Naive thymus-derived CD8-positive, alpha-beta T cell (primary cell): ENCODE data around the gene KANSL3. TPM values are rescaled to one million over a fixed set of nuclear protein-coding genes. Genes with fewer than 3 reads are reported as not detected.

Source experiments
- ATAC-seq, 2 donors: fragments of 150-1000 bp; cut with Tn5 transposase in 1 of 2; sonication (Bioruptor Pico), chemical (Tn5 transposase) in 1 of 2; 1 replicate in 1 of 2; 2 replicates in 1 of 2; pipeline ENCODE4 v1.10.0; 2021; ENCODE audit warnings: mild to moderate bottlenecking in 2 of 2, moderate library complexity in 2 of 2
- POLR2A ChIA-PET: fragments of 350-600 bp; sonication (Branson Sonifier 250); formaldehyde crosslinking; loops from one replicate; lab custom pipeline; 2021; ENCODE audit warnings: antibody characterized with exemption; lab: Charles Lee
- DNase-seq, 10 donors: peaks; one replicate each; pipeline versions ENCODE4 v3.0.0 to v3.0.0-alpha.2; 2020 to 2022
- H3K27ac Mint-ChIP-seq, 10 donors: one replicate each; pipeline ENCODE4 v1.8.0; 2020 to 2022; ENCODE audit warnings: mild to moderate bottlenecking in 10 of 10, mixed read lengths in 10 of 10, moderate library complexity in 4 of 10, inconsistent platforms in 1 of 10
- H3K27me3 Mint-ChIP-seq, 5 donors: one replicate each; pipeline ENCODE4 v1.8.0; 2021 to 2022; ENCODE audit warnings: mixed read lengths in 5 of 5
- H3K36me3 Mint-ChIP-seq, 3 donors: one replicate each; pipeline ENCODE4 v1.8.0; 2020 to 2022; ENCODE audit warnings: mixed read lengths in 3 of 3, mild to moderate bottlenecking in 2 of 3, inconsistent platforms in 1 of 3
- H3K4me1 Mint-ChIP-seq, 4 donors: one replicate each; pipeline ENCODE4 v1.8.0; 2021 to 2022; ENCODE audit warnings: mixed read lengths in 4 of 4
- H3K4me3 Mint-ChIP-seq, 10 donors: one replicate each; pipeline ENCODE4 v1.8.0; 2020 to 2022; ENCODE audit warnings: mild to moderate bottlenecking in 10 of 10, mixed read lengths in 10 of 10, moderate library complexity in 6 of 10, inconsistent platforms in 1 of 10
- H3K9me3 Mint-ChIP-seq, 9 donors: one replicate each; pipeline ENCODE4 v1.8.0; 2020 to 2022; ENCODE audit warnings: mixed read lengths in 9 of 9, mild to moderate bottlenecking in 3 of 9, inconsistent platforms in 1 of 9, moderate library complexity in 1 of 9
- polyA plus RNA-seq, 3 donors: library from polyadenylated mRNA; unstranded; fragments of 300-500 nt; fragmentation: Illumina TruSeq; gene quantifications; one replicate each; pipeline ENCODE4 v1.2.3, GENCODE V29; 2021
- total RNA-seq, 8 experiments: library from RNA in 2 of 8; stranded (reverse) in 2 of 8; gene quantifications; one replicate each; pipeline ENCODE4 v1.2.3 and lab custom pipeline; 2021 to 2026

The KANSL3 gene
- total and polyA plus RNA-seq, 5 experiments from 2014 or later = 8.3 to 61.8 (median 18.2) TPM

DNA sequence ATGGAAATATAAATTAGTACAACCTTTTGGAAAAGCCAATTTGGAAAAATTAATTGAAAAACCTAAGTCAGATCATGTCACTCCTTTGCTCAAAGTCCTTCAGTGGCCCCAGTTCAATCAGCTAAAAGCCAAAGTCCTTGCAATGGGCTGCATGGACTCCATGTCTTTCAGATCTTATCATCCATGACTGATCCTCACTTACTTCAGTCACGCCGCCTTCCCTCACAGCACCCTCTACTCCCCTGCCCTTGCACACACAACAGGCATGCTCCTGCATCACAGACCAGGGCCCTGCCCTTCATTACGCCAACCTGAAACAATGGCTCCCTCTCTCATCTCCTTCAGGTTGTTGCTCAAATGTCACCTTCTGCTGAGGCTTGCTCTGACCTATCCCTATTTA lies 15.6 kb downstream of the KANSL3 start:
- H3K4me1 Mint-ChIP-seq = peaks cover 10 to 20% (median 15%) of the 10 kb centered on the region in 4 donors
- no peaks in the 10 kb centered on the region for H3K9me3 Mint-ChIP-seq
- no peaks in the 10 kb centered on the region for H3K27me3 Mint-ChIP-seq
- ATAC-seq (no peak), DNase-seq (no peak)
- H3K36me3 Mint-ChIP-seq = peaks cover 0 to 74% (median 6%) of the 10 kb centered on the region in 3 donors
- peak overlapping the region in 4 of 10 donors; percentile 1 to 82 (median 40) for H3K27ac Mint-ChIP-seq
- no peak overlapping the region for H3K4me3 Mint-ChIP-seq
- POLR2A ChIA-PET = no interaction called here

DNA sequence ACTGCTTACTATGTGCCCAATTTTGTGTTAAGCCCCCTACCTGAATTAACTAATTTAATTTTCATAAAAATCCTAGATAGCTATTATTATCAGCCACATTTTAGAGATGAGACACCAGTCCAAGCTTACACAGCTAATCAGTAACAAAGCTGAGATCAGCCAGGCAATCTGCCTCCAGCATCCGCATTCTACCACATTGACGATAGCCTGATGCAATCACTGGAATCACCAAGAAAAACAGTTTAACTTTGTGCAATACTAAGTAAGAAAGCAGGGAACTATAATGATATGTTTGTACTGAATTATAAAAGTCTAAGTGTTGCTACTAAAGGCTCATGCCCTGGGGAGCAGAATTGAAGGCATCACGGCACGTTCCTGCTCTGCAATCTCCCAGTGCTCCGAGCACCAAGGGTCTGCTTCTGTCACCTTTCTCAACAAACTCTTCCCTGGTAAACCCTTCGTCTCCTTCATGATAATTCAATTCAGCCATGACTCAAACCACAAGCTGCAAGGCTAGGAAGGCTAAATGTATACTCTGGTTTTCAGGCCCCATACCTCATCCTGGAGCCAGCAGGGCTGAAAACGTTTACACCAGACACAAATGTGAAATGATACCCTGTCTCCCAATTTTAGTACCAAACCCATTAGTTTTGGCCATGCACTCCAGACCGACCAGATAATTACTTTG lies 19.4 kb downstream of the KANSL3 start:
- Mint-ChIP-seq H3K27ac (peak overlapping the region in 1 of 10 donors; percentile 61), H3K27me3 (no peaks in the 10 kb centered on the region), H3K4me3 (no peak overlapping the region), H3K36me3 (peaks cover 0 to 70% (median 5%) of the 10 kb centered on the region in 3 donors), H3K4me1 (peaks cover 11 to 23% (median 20%) of the 10 kb centered on the region in 4 donors), H3K9me3 (no peaks in the 10 kb centered on the region)
- DNase-seq (no peak), ATAC-seq (no peak)
- POLR2A ChIA-PET = no interaction called here

DNA sequence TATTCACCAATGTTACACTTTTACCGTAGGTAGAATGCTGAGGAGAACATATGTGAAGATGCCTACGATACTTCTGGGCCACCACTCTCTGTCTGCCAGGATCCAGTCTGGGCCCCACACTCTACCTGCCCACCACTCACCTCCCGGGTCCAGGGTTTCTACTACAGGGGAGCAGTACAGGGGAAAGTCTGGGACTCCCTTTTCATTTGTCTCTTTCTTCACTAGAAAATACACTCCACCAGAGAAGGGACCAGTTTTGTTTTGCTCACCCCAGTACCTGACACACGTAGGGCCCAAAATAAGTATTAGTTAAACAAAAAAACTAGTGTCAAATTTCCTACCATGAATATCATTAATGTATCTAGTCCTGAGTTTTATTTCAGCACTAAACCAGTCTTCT lies 21.1 kb downstream of the KANSL3 start:
- H3K27ac Mint-ChIP-seq = peak overlapping the region in 4 of 10 donors; percentile 27 to 43 (median 38)
- no peak overlapping the region for H3K4me3 Mint-ChIP-seq
- H3K9me3 Mint-ChIP-seq = no peaks in the 10 kb centered on the region
- H3K4me1 Mint-ChIP-seq = peaks cover 9 to 22% (median 15%) of the 10 kb centered on the region in 4 donors
- ATAC-seq = no peak
- POLR2A ChIA-PET = no interaction called here
- no peaks in the 10 kb centered on the region for H3K27me3 Mint-ChIP-seq
- no peak for DNase-seq
- H3K36me3 Mint-ChIP-seq = peaks cover 0 to 72% (median 12%) of the 10 kb centered on the region in 3 donors

DNA sequence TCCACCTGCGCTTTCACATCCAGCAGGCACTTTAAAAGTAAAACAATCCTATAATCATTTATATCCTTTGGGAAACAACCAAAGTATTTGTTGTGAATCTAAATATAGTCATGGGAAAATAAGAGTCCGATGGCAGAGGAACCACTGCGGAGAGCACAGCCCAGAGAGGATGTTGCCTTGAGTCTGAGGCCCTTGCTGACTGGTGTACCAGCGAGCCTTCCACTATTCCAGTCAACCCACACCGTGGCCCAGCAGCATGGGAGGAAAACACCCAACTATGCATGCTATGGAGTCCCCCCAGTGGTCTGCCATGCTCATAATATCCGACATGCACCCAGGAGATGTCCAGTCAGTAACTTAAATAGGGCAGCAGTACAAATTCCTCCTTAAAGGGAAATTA lies 21.6 kb downstream of the KANSL3 start:
- POLR2A ChIA-PET = no interaction called here
- Mint-ChIP-seq H3K9me3 (no peaks in the 10 kb centered on the region), H3K27ac (no peak overlapping the region), H3K27me3 (no peaks in the 10 kb centered on the region), H3K4me3 (no peak overlapping the region), H3K36me3 (peaks cover 0 to 76% (median 13%) of the 10 kb centered on the region in 3 donors), H3K4me1 (peaks cover 9 to 22% (median 15%) of the 10 kb centered on the region in 4 donors)
- ATAC-seq (no peak), DNase-seq (no peak)

DNA sequence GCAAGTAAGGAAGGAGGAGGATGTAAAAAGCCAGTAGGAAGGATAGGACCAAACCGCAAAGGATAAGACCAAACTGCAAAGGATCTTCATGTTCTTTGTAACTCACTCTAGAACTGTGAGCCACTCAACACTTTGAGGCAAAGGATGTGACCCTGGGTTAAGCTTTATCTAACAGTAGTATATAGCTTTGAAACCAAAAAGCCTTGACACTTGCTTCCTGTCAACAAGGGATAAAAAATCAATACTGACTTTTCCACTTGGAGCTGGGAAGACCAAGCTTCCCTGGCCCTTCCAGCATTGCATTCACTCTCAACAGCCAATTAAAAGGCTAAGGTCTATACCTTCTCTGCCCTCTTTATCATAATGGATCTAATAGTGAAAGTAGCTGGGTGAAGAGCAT lies 22.0 kb downstream of the KANSL3 start:
- Mint-ChIP-seq H3K27ac (peak overlapping the region in 3 of 10 donors; percentile 2 to 53 (median 43)), H3K36me3 (peaks cover 0 to 77% (median 16%) of the 10 kb centered on the region in 3 donors)

DNA sequence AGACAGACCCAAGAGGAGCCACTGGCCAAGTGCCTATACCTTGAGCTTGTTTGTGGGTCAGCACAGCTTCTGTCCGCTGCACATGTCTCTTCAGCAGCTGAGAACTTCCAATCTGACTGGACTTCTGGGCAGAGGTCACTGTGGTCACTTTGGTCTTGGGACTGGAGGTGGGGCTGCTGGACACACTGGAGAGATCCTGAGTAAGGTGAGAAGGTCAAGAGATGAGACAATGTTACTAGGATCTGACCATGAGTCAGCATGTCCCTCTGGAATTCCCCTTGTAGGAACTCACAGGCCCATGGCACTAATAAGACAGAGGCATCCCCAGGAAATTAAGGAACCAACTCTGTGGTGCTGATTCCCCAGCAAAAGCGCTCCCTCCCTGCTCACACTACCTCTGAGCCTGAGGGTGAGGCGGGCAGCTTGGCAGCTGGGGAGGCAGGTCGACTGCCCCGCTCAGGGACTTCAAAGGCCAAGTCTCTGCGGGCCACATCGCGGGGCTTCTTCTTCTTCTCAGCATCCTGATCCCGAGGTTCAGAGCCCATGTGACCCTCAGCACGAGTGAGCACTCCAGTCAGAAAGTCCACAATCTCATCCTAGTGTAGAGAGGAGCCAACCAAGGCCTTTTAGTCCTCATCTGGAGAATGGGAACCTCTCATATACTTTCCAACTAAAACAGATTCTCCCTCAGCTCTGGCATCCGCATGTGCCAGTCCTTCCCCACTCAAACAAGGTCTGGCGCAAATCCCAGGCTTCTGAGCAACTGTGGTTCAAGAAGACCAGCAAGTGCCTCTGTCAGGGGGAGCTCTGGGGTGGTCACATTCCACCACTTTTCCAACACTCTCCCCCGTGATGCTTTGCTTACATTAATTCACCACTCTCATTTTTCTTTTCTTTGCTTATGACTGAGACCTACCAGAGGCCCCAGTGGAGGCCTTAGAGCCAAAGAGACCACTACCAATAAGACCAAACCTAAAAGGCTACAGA lies 29.4 kb downstream of the KANSL3 start:
- H3K9me3 Mint-ChIP-seq = no peaks in the 10 kb centered on the region
- no peaks in the 10 kb centered on the region for H3K27me3 Mint-ChIP-seq
- H3K36me3 Mint-ChIP-seq = peaks cover 0 to 94% (median 57%) of the 10 kb centered on the region in 3 donors
- peak overlapping the region in 2 of 10 donors; percentile 29 to 64 for H3K27ac Mint-ChIP-seq
- no peak overlapping the region for H3K4me3 Mint-ChIP-seq
- H3K4me1 Mint-ChIP-seq = peaks cover 0 to 14% (median 4%) of the 10 kb centered on the region in 4 donors
- POLR2A ChIA-PET = interaction anchor here (0.6 to 1.4 kb wide), 2 partner anchors 29 to 53 kb away, joined by 3 to 5 read pairs; partner anchors contain the start of gene KANSL3
- ATAC-seq (no peak), DNase-seq (no peak)

More for the DNA sequence above, 22.0 kb downstream of the KANSL3 start:
- Mint-ChIP-seq H3K27me3 (no peaks in the 10 kb centered on the region), H3K4me3 (no peak overlapping the region), H3K9me3 (no peaks in the 10 kb centered on the region), H3K4me1 (peaks cover 9 to 22% (median 15%) of the 10 kb centered on the region in 4 donors)
- POLR2A ChIA-PET = no interaction called here
- ATAC-seq (no peak), DNase-seq (no peak)

DNA sequence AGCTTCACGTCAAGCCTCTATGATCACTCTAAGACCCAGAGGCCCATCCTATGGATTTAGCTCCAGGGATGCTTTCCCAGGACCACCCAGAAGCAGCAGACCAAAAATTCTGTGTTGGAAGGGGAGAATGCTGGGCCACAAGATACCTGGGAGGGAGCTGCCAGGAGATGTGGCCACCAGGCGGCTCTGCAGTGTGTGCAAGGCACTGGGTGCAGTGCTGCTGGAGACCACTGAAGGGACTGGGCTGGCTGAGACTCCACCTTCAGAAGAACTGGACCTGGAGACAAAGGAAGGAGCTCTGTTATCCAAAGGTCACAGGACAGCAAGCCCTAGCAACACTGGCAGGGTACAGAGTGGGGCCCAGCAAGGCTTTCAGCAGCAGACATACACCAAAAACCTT lies 34.0 kb downstream of the KANSL3 start:
- Mint-ChIP-seq H3K27me3 (no peaks in the 10 kb centered on the region), H3K4me3 (no peak overlapping the region), H3K36me3 (peaks cover 0 to 97% (median 43%) of the 10 kb centered on the region in 3 donors), H3K9me3 (no peaks in the 10 kb centered on the region), H3K27ac (peak overlapping the region in 1 of 10 donors; percentile 52), H3K4me1 (peaks cover 0 to 14% (median 8%) of the 10 kb centered on the region in 4 donors)
- DNase-seq (no peak), ATAC-seq (no peak)
- POLR2A ChIA-PET = no interaction called here

DNA sequence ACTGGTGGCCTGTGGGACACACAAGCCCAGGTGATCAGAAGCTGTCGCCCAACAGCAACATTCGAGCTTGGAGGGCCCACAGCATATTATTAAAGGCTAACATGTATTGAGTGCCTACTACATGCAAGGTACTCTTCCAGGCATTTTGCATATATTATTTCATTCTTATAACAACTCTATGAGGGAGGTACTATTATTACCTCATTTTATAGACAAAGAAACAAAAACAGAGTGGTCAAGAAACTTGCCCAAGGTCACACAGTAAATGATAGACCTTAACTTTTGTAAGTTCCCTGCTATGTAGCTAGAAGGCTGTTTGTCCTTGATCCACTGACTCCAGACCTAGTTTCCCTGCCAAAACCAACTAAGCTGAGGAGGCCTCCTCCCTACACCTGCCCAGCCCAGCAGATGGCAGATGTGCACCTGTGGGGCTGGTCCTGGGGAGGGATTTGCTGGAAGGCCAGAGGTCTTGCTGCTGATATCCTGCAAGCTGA lies 35.7 kb downstream of the KANSL3 start:
- H3K27ac Mint-ChIP-seq = no peak overlapping the region

DNA sequence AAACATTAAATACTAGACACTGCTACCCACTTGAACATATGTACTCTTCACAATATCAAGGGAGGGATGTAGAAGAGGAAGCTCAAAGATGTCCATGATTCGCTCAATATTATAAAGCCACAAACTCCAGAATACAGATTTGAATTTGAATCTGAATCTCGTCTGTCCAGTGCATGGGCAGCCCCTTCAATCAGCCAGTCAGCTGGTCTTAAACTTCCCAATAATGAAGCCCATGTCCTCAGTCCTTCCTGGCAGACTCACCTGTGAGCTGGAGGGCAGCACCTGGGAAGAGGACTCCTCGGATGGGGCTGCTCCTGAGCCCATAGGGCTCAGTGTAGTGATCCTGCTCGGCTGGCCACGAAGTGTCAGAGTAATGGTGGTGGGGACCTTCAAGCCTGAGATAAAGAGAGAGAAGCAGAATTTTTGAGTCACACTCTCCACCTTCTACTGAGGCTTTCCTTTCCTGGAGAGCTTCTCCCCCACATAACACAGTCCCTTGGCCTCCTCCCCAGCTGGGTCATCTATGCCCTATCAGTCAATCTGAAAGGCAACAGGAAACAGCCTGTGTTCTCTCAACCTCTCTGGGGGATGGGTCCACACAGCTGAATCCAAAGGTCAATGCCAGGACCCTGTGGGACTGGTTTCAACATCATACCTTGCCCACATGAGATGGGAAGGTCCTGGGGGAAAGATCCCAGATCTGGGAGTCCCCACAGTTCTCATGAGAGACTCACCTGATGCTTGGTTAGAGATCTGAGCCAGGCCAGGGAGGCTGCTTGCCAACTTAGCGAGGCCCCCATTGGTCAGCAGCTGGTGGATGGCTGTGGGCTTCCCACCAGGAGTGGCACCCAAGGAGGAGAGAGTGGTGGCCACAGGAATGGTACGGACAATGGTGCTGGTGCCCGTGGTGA lies 36.5 kb downstream of the KANSL3 start:
- peaks cover 0 to 7% (median 5%) of the 10 kb centered on the region in 4 donors for H3K4me1 Mint-ChIP-seq
- DNase-seq = no peak
- H3K9me3 Mint-ChIP-seq = no peaks in the 10 kb centered on the region
- no peak overlapping the region for H3K4me3 Mint-ChIP-seq
- no peaks in the 10 kb centered on the region for H3K27me3 Mint-ChIP-seq
- ATAC-seq = no peak
- POLR2A ChIA-PET = interaction anchor here (1.4 kb wide), 1 partner anchor 159 kb away, joined by 3 read pairs; the partner anchor contains the start of gene CNNM4
- peak overlapping the region in 5 of 10 donors; percentile 34 to 86 (median 37) for H3K27ac Mint-ChIP-seq
- peaks cover 4 to 94% (median 26%) of the 10 kb centered on the region in 3 donors for H3K36me3 Mint-ChIP-seq

More for the DNA sequence above, 35.7 kb downstream of the KANSL3 start:
- peaks cover 0 to 11% (median 7%) of the 10 kb centered on the region in 4 donors for H3K4me1 Mint-ChIP-seq
- no peaks in the 10 kb centered on the region for H3K9me3 Mint-ChIP-seq
- POLR2A ChIA-PET = interaction anchor here (1.4 kb wide), 1 partner anchor 158 kb away, joined by 3 read pairs; the partner anchor contains the start of gene CNNM4
- no peak overlapping the region for H3K4me3 Mint-ChIP-seq
- peaks cover 4 to 94% (median 31%) of the 10 kb centered on the region in 3 donors for H3K36me3 Mint-ChIP-seq
- DNase-seq (peak in 1 of 10 donors; percentile 69), ATAC-seq (peak in 1 of 2 donors; percentile 50)
- H3K27me3 Mint-ChIP-seq = no peaks in the 10 kb centered on the region

DNA sequence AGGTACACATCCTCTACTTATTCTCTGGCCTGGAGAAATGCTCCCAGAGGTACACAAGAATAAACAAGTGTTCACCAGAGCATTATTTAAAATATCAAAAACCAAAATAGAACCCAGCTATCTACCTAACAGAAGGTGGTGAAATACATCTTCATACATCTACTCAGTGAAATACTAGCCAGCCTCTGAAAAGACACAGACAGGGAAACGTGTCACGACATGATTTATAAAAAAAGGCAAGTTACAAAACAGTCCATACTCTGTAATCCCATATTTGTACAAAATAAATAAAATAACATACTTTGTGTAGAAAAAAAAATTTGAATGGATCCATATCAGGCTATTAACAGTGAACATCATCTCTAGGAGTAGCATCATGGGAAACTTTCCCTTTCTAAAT lies 38.2 kb downstream of the KANSL3 start:
- Mint-ChIP-seq H3K4me1 (peaks cover 5 to 14% (median 11%) of the 10 kb centered on the region in 4 donors), H3K27me3 (no peaks in the 10 kb centered on the region), H3K36me3 (peaks cover 4 to 89% (median 18%) of the 10 kb centered on the region in 3 donors), H3K4me3 (no peak overlapping the region), H3K27ac (peak overlapping the region in 2 of 10 donors; percentile 4 to 69), H3K9me3 (no peaks in the 10 kb centered on the region)
- DNase-seq (no peak), ATAC-seq (no peak)
- POLR2A ChIA-PET = interaction anchor here (0.6 to 0.7 kb wide), 2 partner anchors 55 to 278 kb away, joined by 3 to 4 read pairs; no protein-coding TSS in a partner anchor

DNA sequence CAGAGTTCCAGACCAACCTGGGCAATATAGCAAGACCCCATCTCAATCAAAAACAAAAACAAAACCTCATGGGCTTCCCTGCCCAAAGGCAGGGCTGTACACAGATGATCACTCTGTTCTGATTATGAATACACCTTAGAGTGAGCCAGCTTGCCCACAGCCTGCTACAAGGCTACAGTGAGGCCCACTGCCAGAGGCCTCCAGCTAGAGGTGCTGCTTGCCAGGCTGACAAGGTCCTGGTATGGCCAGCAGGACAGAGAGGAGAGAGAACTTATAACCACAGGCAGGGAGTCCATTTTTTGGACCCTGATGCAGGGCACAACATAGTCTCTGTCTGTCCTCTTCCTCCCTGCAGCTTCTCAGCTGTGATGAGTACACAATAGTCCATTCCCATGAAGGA lies 41.5 kb downstream of the KANSL3 start:
- H3K9me3 Mint-ChIP-seq = no peaks in the 10 kb centered on the region
- peaks cover 17 to 36% (median 29%) of the 10 kb centered on the region in 4 donors for H3K4me1 Mint-ChIP-seq
- ATAC-seq = no peak
- POLR2A ChIA-PET = no interaction called here
- DNase-seq = no peak
- H3K36me3 Mint-ChIP-seq = peaks cover 10 to 87% (median 22%) of the 10 kb centered on the region in 3 donors
- H3K27ac Mint-ChIP-seq = peak overlapping the region in 3 of 10 donors; percentile 11 to 44 (median 40)
- H3K4me3 Mint-ChIP-seq = no peak overlapping the region
- no peaks in the 10 kb centered on the region for H3K27me3 Mint-ChIP-seq
